Mesendoderm (in vitro differentiated cells): ENCODE measurements around the gene C5.

ENCODE experiments used
- DNase-seq: peaks from one replicate; pipeline ENCODE4 v3.0.0; 2013
- H2AK5ac ChIP-seq: 2 replicates; pipeline ENCODE4 v1.6.1; 2013; ENCODE audit warnings: low read length, inconsistent platforms
- H2BK120ac ChIP-seq: 2 replicates; pipeline ENCODE4 v1.6.1; 2013; ENCODE audit warnings: low read depth, mild to moderate bottlenecking, low read length, moderate library complexity, mixed read lengths
- H2BK15ac ChIP-seq: replicated peaks from 2 replicates; pipeline ENCODE4 v1.6.1; 2013; ENCODE audit warnings: low read depth, mild to moderate bottlenecking, moderate library complexity
- H2BK5ac ChIP-seq: 2 replicates; pipeline ENCODE4 v1.6.1; 2013; ENCODE audit warnings: low read length, inconsistent platforms
- H3K18ac ChIP-seq: 2 replicates; pipeline ENCODE4 v1.6.1; 2013; ENCODE audit warnings: mild to moderate bottlenecking, low read length, mixed read lengths
- H3K23ac ChIP-seq: one replicate; pipeline ENCODE4 v1.6.1; 2013; ENCODE audit warnings: low read length
- H3K27ac ChIP-seq: 2 replicates; pipeline ENCODE4 v1.5.1; 2013; ENCODE audit warnings: low read depth, mild to moderate bottlenecking, inconsistent platforms, low read length, moderate library complexity
- H3K27me3 ChIP-seq: 2 replicates; pipeline ENCODE4 v1.6.1; 2013; ENCODE audit warnings: low read length, control low read depth, mild to moderate bottlenecking, inconsistent platforms; ENCODE audit not compliant: insufficient read depth, poor library complexity
- H3K36me3 ChIP-seq: 2 replicates; pipeline ENCODE4 v1.6.1; 2013; ENCODE audit warnings: low read length, inconsistent platforms; ENCODE audit not compliant: control insufficient read depth, insufficient read depth
- H3K4ac ChIP-seq: one replicate; pipeline ENCODE4 v1.6.1; 2013; ENCODE audit warnings: low read depth, mild to moderate bottlenecking, low read length, moderate library complexity
- H3K4me1 ChIP-seq: 2 replicates; pipeline ENCODE4 v1.6.1; 2013; ENCODE audit warnings: low read depth, low read length, inconsistent platforms; ENCODE audit not compliant: control insufficient read depth
- H3K4me2 ChIP-seq: 2 replicates; pipeline ENCODE4 v1.6.1; 2013; ENCODE audit warnings: low read length
- H3K4me3 ChIP-seq: 2 replicates; pipeline ENCODE4 v1.5.1; 2013; ENCODE audit warnings: mild to moderate bottlenecking, low read length
- H3K56ac ChIP-seq: one replicate; pipeline ENCODE4 v1.6.1; 2013; ENCODE audit warnings: low read length
- H3K79me1 ChIP-seq: 2 replicates; pipeline ENCODE4 v1.6.1; 2013; ENCODE audit warnings: low read length, inconsistent platforms
- H3K79me2 ChIP-seq: 2 replicates; pipeline ENCODE4 v1.6.1; 2013; ENCODE audit warnings: mild to moderate bottlenecking, low read length; ENCODE audit not compliant: control insufficient read depth, insufficient read depth
- H3K9ac ChIP-seq: 2 replicates; pipeline ENCODE4 v1.6.1; 2013; ENCODE audit warnings: low read length, inconsistent platforms
- H4K5ac ChIP-seq: one replicate; pipeline ENCODE4 v1.6.1; 2013; ENCODE audit warnings: low read length
- H4K8ac ChIP-seq: one replicate; pipeline ENCODE4 v1.6.1; 2013; ENCODE audit warnings: low read depth, mild to moderate bottlenecking, control low read depth, low read length, moderate library complexity
- WGBS: extraction: QIAGEN DNeasy Blood & Tissue Kit; methylation state at CpG from one replicate; pipeline ENCODE4 v1.1.7; 2013; ENCODE audit warnings: low lambda C conversion rate, missing lambda C conversion rate; ENCODE audit not compliant: insufficient coverage; ENCODE audit errors: extremely low coverage; 5-methylcytosine and 5-hydroxymethylcytosine counted together

The C5 gene

GRCh38 chr9:120916588-120916987, 133.5 kb downstream of the C5 start:
- Histone ChIP-seq H4K8ac (no peak overlapping the region), H3K18ac (no peak overlapping the region), H3K9ac (no peak overlapping the region), H2BK15ac (no peak overlapping the region), H2BK120ac (no peak overlapping the region), H3K23ac (no peak overlapping the region), H3K79me1 (no peaks in the 10 kb centered on the region), H3K27me3 (no peaks in the 10 kb centered on the region), H3K56ac (no peak overlapping the region), H3K4me3 (no peak overlapping the region), H3K4ac (no peak overlapping the region), H4K5ac (no peak overlapping the region), H2AK5ac (no peak overlapping the region), H3K27ac (no peak overlapping the region), H3K79me2 (no peaks in the 10 kb centered on the region), H3K4me1 (peaks cover 4% of the 10 kb centered on the region), H2BK5ac (no peak overlapping the region), H3K36me3 (no peaks in the 10 kb centered on the region), H3K4me2 (no peak overlapping the region)
- DNase-seq: no peak
- WGBS: no CpG with 5 or more reads among the region's 3 CpGs

GRCh38 chr9:120915854-120916470, 134.1 kb downstream of the C5 start:
- Histone ChIP-seq H3K9ac (no peak overlapping the region), H3K56ac (no peak overlapping the region), H3K4me1 (peaks cover 4% of the 10 kb centered on the region), H3K27ac (no peak overlapping the region), H3K4ac (no peak overlapping the region), H4K8ac (no peak overlapping the region), H3K18ac (no peak overlapping the region), H3K4me2 (no peak overlapping the region), H3K79me2 (no peaks in the 10 kb centered on the region), H3K4me3 (no peak overlapping the region), H2BK15ac (no peak overlapping the region), H3K23ac (no peak overlapping the region), H2BK5ac (no peak overlapping the region), H3K36me3 (no peaks in the 10 kb centered on the region), H4K5ac (no peak overlapping the region), H2BK120ac (no peak overlapping the region), H2AK5ac (no peak overlapping the region), H3K27me3 (no peaks in the 10 kb centered on the region), H3K79me1 (no peaks in the 10 kb centered on the region)
- no CpG with 5 or more reads among the region's 5 CpGs for WGBS
- no peak for DNase-seq

GRCh38 chr9:120914953-120915352, 135.1 kb downstream of the C5 start:
- WGBS: no CpG with 5 or more reads among the region's 6 CpGs
- no peak overlapping the region for H2AK5ac ChIP-seq
- no peaks in the 10 kb centered on the region for H3K79me2 ChIP-seq

GRCh38 chr9:120914396-120914795, 135.7 kb downstream of the C5 start:
- DNase-seq: no peak
- Histone ChIP-seq H4K8ac (no peak overlapping the region), H3K23ac (no peak overlapping the region), H4K5ac (no peak overlapping the region), H2BK120ac (no peak overlapping the region), H3K4me3 (no peak overlapping the region), H3K18ac (no peak overlapping the region), H3K4me2 (no peak overlapping the region), H3K79me2 (no peaks in the 10 kb centered on the region), H3K9ac (no peak overlapping the region), H3K27ac (no peak overlapping the region), H3K4ac (no peak overlapping the region), H3K79me1 (no peaks in the 10 kb centered on the region), H3K27me3 (no peaks in the 10 kb centered on the region), H3K36me3 (no peaks in the 10 kb centered on the region), H2BK15ac (no peak overlapping the region), H2BK5ac (no peak overlapping the region), H3K56ac (no peak overlapping the region), H2AK5ac (no peak overlapping the region), H3K4me1 (no peaks in the 10 kb centered on the region)
- no CpG with 5 or more reads among the region's 3 CpGs for WGBS

More at GRCh38 chr9:120914953-120915352, 135.1 kb downstream of the C5 start:
- Histone ChIP-seq H4K8ac (no peak overlapping the region), H3K23ac (no peak overlapping the region), H3K4me1 (peaks cover under 1% of the 10 kb centered on the region), H2BK5ac (no peak overlapping the region), H3K4ac (no peak overlapping the region), H3K9ac (no peak overlapping the region), H3K4me3 (no peak overlapping the region), H3K79me1 (no peaks in the 10 kb centered on the region), H4K5ac (no peak overlapping the region), H3K27me3 (no peaks in the 10 kb centered on the region), H2BK15ac (no peak overlapping the region), H3K56ac (no peak overlapping the region), H3K4me2 (no peak overlapping the region), H3K36me3 (no peaks in the 10 kb centered on the region), H3K18ac (no peak overlapping the region), H3K27ac (no peak overlapping the region), H2BK120ac (no peak overlapping the region)
- no peak for DNase-seq

GRCh38 chr9:120913647-120914264, 136.3 kb downstream of the C5 start:
- WGBS: no CpG with 5 or more reads among the region's 4 CpGs
- peak; percentile 46 for DNase-seq
- no peak overlapping the region for H4K8ac ChIP-seq
- H3K4me1 ChIP-seq: no peaks in the 10 kb centered on the region
- H3K79me1 ChIP-seq: no peaks in the 10 kb centered on the region
- no peak overlapping the region for H3K4me3 ChIP-seq
- H3K79me2 ChIP-seq: no peaks in the 10 kb centered on the region
- H2AK5ac ChIP-seq: no peak overlapping the region
- no peak overlapping the region for H2BK120ac ChIP-seq
- no peak overlapping the region for H3K4me2 ChIP-seq
- H2BK5ac ChIP-seq: no peak overlapping the region
- H3K23ac ChIP-seq: no peak overlapping the region
- H3K4ac ChIP-seq: no peak overlapping the region
- H3K9ac ChIP-seq: no peak overlapping the region
- no peak overlapping the region for H4K5ac ChIP-seq
- no peak overlapping the region for H3K27ac ChIP-seq
- H2BK15ac ChIP-seq: no peak overlapping the region
- H3K56ac ChIP-seq: no peak overlapping the region
- H3K18ac ChIP-seq: no peak overlapping the region
- no peaks in the 10 kb centered on the region for H3K36me3 ChIP-seq
- no peaks in the 10 kb centered on the region for H3K27me3 ChIP-seq
